Heart left ventricle (tissue), 16 donors: ENCODE data around the gene NCOA4. TPM values are rescaled to one million over a fixed set of nuclear protein-coding genes. Genes with fewer than 3 reads are reported as not detected.
A peak's percentile ranks its signal among the peaks of the same experiment; 100 is the strongest.

Source experiments
- ATAC-seq, 4 donors: fragments of 200-7000 bp; cut with Tn5 transposase; one replicate each; pipeline ENCODE4 v1.9.1; 2020 to 2022; ENCODE audit warnings: moderate library complexity in 4 of 4, mild to moderate bottlenecking in 3 of 4, moderate number of reproducible peaks in 1 of 4
- DNase-seq, 5 donors: peaks; one replicate each; pipeline ENCODE4 v3.0.0-alpha.2; 2020
- H3K27ac ChIP-seq, 12 donors: fragments of 200-600 bp; sonication (generic) in 4 of 12; one replicate each; pipeline versions ENCODE4 v1.5.0 to v1.8.0; 2016 to 2022; ENCODE audit warnings: mild to moderate bottlenecking in 2 of 12
- H3K27me3 ChIP-seq, 9 donors: fragments of 200-600 bp; sonication (generic) in 2 of 9; one replicate each; pipeline versions ENCODE4 v1.5.1 to v1.8.0; 2016 to 2022; ENCODE audit warnings: mild to moderate bottlenecking in 3 of 9
- H3K36me3 ChIP-seq, 9 donors: fragments of 200-600 bp; sonication (generic) in 2 of 9; one replicate each; pipeline versions ENCODE4 v1.5.0 to v1.8.0; 2018 to 2022; ENCODE audit warnings: mild to moderate bottlenecking in 2 of 9
- H3K4me1 ChIP-seq, 12 donors: fragments of 200-600 bp; sonication (generic) in 4 of 12; one replicate each; pipeline versions ENCODE4 v1.5.0 to v1.8.0; 2016 to 2022; ENCODE audit warnings: mild to moderate bottlenecking in 3 of 12
- H3K4me3 ChIP-seq, 12 donors: fragments of 200-600 bp; sonication (generic) in 4 of 12; one replicate each; pipeline versions ENCODE4 v1.5.0 to v1.8.0; 2017 to 2022; ENCODE audit warnings: mild to moderate bottlenecking in 9 of 12, moderate library complexity in 4 of 12
- H3K9me3 ChIP-seq, 12 donors: fragments of 200-600 bp; sonication (generic) in 4 of 12; one replicate each; pipeline versions ENCODE4 v1.5.0 to v1.8.0; 2016 to 2022; ENCODE audit warnings: mild to moderate bottlenecking in 1 of 12
- CTCF ChIP-seq, 12 donors: fragments of 200-600 bp; sonication (generic) in 4 of 12; IDR thresholded peaks; one replicate each; pipeline versions ENCODE4 v1.5.0 to v1.8.0; 2018 to 2022; ENCODE audit warnings: antibody characterized with exemption in 12 of 12, mild to moderate bottlenecking in 5 of 12
- POLR2A ChIP-seq, 2 donors: fragments of 450-650 bp; IDR thresholded peaks; one replicate each; pipeline ENCODE4 v1.6.1; 2017; ENCODE audit warnings: antibody characterized with exemption in 2 of 2, mild to moderate bottlenecking in 2 of 2, moderate library complexity in 2 of 2
- WGBS, 4 donors: extraction: QIAGEN DNeasy Blood & Tissue Kit in 2 of 4; methylation state at CpG; one replicate each; pipeline versions ENCODE4 v1.1.5 to v1.1.7; 2013 to 2018; 5-methylcytosine and 5-hydroxymethylcytosine counted together
- intact Hi-C, 10 donors: fragments of 100-400 bp; cut with DNase I; formaldehyde crosslinking; loops; one replicate each; pipeline versions ENCODE4 v1.11.1 to v1.14.2; 2022
- long read RNA-seq, 3 donors: library from polyadenylated mRNA; unstranded; transcript quantifications; one replicate each; pipeline ENCODE4 v2.0.0, GENCODE V29; 2020 to 2021
- polyA plus RNA-seq, 2 donors: library from polyadenylated mRNA; stranded (reverse); fragments of 200-250 nt; gene quantifications; one replicate each; pipeline ENCODE4 v1.2.3, GENCODE V29; 2013
- total RNA-seq, 9 donors: library from RNA; depleted of rRNA in 2 of 9; stranded (reverse); fragments of >200 nt in 2 of 9; fragmentation: NEBNext Ultra II Directional in 3 of 9; extraction: Animal tissue kit (Norgen Biotek cat#: 25700) in 3 of 9; gene quantifications; one replicate each; pipeline versions ENCODE4 v1.1.0 to v1.2.4, GENCODE V29; 2016 to 2023
- donor health status: ischemic (EF 13 %, LVEDD 7.1; RV severe dilation, severe dysfunction).
- donor health status: healthy with polysubstance abuse.
- donor health status: DM: no; HTN: yes; CAD: no.
- donor health status: DM: no; HTN: no; CAD: no.
- donor health status: ischemic (EF 25% LVEDD 6.9; RV normal size, moderate dysfunction).
- donor health status: ischemic (EF 25% LVEDD 5.7; RV mildly dilated, moderate dysfunction).
- donor health status: healthy.
- donor health status: DM: yes; HTN: yes; CAD: no.
- donor health status: ischemic (EF 35%, LVEDD 5.7; RV mildly dilated, moderate dysfunction).
- donor health status: nonischemic (EF 11% LVEDD 7.7; RV severe dilation, severe dysfunction).
- donor health status: DM: yes; HTN: yes; CAD: no.
- donor health status: PGD.
- donor health status: ischemic (EF 29% LVEDD 5.4; RV normal size, mild dysfunction).
- donor health status: nonischemic (EF 23%, LVEDD 6.1; RV moderate dilation, normal function).

NCOA4 gene
- 100 to 1,000 TPM; 187 to 296 (median 256) TPM for total RNA-seq
- 100 to 1,000 TPM in 1 of 2 donors, 10 to 100 TPM in 1; 55.1 to 109 TPM for polyA plus RNA-seq
- long read RNA-seq, donor 1, transcript NCOA4-204 (10 exons, 3,549 nt) = major isoform, 280 of 484 reads
- long read RNA-seq, donor 1, transcript NCOA4-207 (10 exons, 3,489 nt) = minor isoform, 81 of 484 reads
- long read RNA-seq, donor 1, partial matches to known transcripts = 72 of 484 reads
- long read RNA-seq, donor 1, other reads (novel, unspliced or antisense) = 48 of 484 reads
- long read RNA-seq, donor 2, transcript NCOA4-204 (10 exons, 3,549 nt) = major isoform, 835 of 1,289 reads
- long read RNA-seq, donor 2, transcript NCOA4-202 (11 exons, 2,211 nt) = minor isoform, 10 of 1,289 reads
- long read RNA-seq, donor 2, transcript NCOA4-207 (10 exons, 3,489 nt) = minor isoform, 103 of 1,289 reads
- long read RNA-seq, donor 2, partial matches to known transcripts = 226 of 1,289 reads
- long read RNA-seq, donor 2, other reads (novel, unspliced or antisense) = 113 of 1,289 reads
- long read RNA-seq, donor 3, transcript NCOA4-204 (10 exons, 3,549 nt) = major isoform, 266 of 385 reads
- long read RNA-seq, donor 3, transcript NCOA4-207 (10 exons, 3,489 nt) = minor isoform, 39 of 385 reads
- long read RNA-seq, donor 3, partial matches to known transcripts = 41 of 385 reads
- long read RNA-seq, donor 3, other reads (novel, unspliced or antisense) = 38 of 385 reads

GRCh38 chr10:46030091-46030937 is at the start of gene NCOA4:
TSS of gene NCOA4 (minus strand) at chr10:46030623. CDS start at chr10:46016680, 13,943 bp downstream.
- Histone ChIP-seq H3K4me3 (peak within 1 kb of the TSS; percentile 61 to 92 (median 82)), H3K27ac (peak within 1 kb of the TSS; percentile 85 to 97 (median 92)), H3K27me3 (peaks cover 0 to under 1% (median 0%) of the 10 kb centered on the region in 9 donors), H3K4me1 (peaks cover 10 to 51% (median 44%) of the 10 kb centered on the region in 12 donors), H3K36me3 (peaks cover 0 to 18% (median 0%) of the 10 kb centered on the region in 9 donors), H3K9me3 (no peaks in the 10 kb centered on the region)
- ATAC-seq = peak; percentile 97 to 99 (median 98)
- WGBS, 4 donors = 1% methylated on average over 46 to 59 of the region's 59 CpGs
- DNase-seq = peak; percentile 98 to 99 (median 99)
- TF ChIP-seq CTCF (IDR thresholded peaks at IDR 0.05) (peak; percentile 47 to 88 (median 78)), POLR2A (IDR thresholded peaks at IDR 0.05) (peak; percentile 79 to 82)
- intact Hi-C loops = no loop called here

GRCh38 chr10:46079831-46080585 is 49.6 kb upstream of the NCOA4 start:
- 69 to 80% (median 71%) methylated on average over 4 of the region's 4 CpGs for WGBS, 4 donors
- TF ChIP-seq CTCF (IDR thresholded peaks at IDR 0.05) (no peak), POLR2A (IDR thresholded peaks at IDR 0.05) (no peak)
- Histone ChIP-seq H3K27me3 (no peaks in the 10 kb centered on the region), H3K36me3 (no peaks in the 10 kb centered on the region), H3K27ac (no peak overlapping the region), H3K4me3 (no peak overlapping the region), H3K9me3 (peaks cover 0 to 2% (median 0%) of the 10 kb centered on the region in 12 donors), H3K4me1 (peaks cover 0 to 2% (median 0%) of the 10 kb centered on the region in 12 donors)
- DNase-seq = no peak
- intact Hi-C loops = no loop called here
- no peak for ATAC-seq

- DNase-seq (no peak), ATAC-seq (no peak)
- H3K36me3 ChIP-seq = no peaks in the 10 kb centered on the region
- peak overlapping the region in 2 of 12 donors; percentile 25 to 34 for H3K27ac ChIP-seq
- H3K4me3 ChIP-seq = no peak overlapping the region
- intact Hi-C loops = no loop called here
- H3K9me3 ChIP-seq = peaks cover 0 to 4% (median 0%) of the 10 kb centered on the region in 12 donors
- H3K27me3 ChIP-seq = no peaks in the 10 kb centered on the region
- peaks cover 0 to 2% (median 0%) of the 10 kb centered on the region in 12 donors for H3K4me1 ChIP-seq
- 67 to 85% (median 77%) methylated on average over 4 to 5 of the region's 5 CpGs for WGBS, 4 donors
- TF ChIP-seq CTCF (IDR thresholded peaks at IDR 0.05) (no peak), POLR2A (IDR thresholded peaks at IDR 0.05) (no peak)
Observed at GRCh38 chr10:46077731-46078413, 47.4 kb upstream of the NCOA4 start.
